HG02884 (cell line): Measurements from ENCODE around the gene PPP2R1A.
A peak's percentile ranks its signal among the peaks of the same experiment; 100 is the strongest.

ENCODE experiments used
- ATAC-seq: cut with Tn5 transposase; IDR thresholded peaks from one replicate; pipeline ENCODE4 v1.9.1; 2021; ENCODE audit warnings: mild to moderate bottlenecking, moderate library complexity; ENCODE audit not compliant: unreplicated experiment

PPP2R1A gene

DNA sequence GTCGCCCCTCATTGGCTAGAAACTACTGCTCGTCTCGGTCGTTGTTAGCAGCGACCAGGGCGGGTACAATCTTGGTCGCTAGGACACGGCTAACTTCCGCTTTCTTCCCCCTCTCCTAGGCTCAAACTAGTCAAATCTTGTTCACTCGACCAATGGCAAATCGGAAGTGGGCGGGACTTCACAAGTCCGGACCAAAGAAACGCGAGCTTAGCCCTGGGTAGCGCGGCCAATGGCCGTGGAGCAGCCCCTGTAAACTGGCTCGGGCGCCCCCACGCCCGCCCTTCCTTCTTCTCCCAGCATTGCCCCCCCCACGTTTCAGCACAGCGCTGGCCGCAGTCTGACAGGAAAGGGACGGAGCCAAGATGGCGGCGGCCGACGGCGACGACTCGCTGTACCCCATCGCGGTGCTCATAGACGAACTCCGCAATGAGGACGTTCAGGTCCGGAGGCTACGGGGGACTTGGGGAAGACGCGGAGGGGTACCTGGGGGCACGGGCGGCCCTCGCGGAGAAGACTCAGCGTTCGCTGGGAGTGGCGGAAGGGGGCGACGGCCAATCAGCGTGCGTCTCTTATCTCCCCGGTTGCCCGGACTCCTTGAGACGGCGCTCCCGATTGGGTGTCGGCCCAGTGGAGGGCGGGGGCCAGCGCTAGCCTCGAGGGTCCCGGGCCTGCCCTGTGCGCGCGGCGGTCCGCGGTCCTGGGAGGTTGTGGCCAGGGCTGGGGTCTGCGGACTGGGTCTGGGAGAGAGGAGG, at the start of gene PPP2R1A:
Gene PPP2R1A (plus strand): TSS at position 318 of the 752 bp plus-strand sequence. CDS start 45 bp downstream, at position 363.
- ATAC-seq: peak; percentile 80

DNA sequence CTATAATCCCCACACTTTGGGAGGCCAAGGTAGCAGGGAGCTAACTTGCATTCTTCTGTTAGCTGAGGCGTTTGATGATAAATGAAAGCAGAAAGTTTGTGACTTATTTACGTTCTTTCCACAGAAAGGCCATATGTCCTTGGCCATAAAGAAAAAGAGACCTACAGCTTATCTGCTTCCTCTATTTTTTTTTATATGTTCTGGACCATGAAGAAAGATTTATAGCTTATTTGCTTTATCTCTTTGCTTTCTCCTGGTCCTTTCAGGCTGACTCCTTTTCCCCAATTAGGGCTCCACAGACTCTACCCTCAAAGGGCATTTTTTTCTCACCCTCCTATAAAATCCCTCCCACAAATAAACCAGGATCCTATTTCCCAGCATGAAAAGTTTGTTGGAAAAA, 48.6 kb upstream of the PPP2R1A start:
- no peak for ATAC-seq

DNA sequence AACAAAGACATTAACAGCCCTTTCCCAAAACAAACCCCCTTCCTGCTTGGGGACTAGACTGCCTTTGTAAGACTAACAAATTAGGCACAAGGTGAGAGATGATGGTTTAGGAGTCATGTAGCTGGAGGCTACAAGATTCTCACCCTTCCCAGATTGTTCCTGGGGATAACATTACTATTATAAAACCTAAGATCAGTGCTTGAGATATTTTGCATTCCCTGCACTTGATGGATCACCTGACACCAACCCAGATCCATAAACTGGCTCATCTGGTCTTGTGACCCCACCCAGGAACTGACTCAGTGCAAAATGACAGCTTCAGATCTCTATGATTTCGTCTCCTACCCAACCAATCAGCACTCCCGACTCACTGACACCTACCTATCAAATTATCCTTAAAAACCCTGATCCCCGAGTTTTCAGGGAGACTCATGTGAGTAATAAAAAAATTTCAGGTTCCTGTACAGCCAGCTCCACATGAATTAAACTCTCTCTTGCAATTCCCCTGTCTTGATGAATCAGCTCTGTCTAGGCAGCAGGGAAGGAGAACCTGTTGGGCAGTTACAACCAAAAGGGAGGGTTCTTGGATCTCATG, 47.8 kb upstream of the PPP2R1A start:
- ATAC-seq: no peak

DNA sequence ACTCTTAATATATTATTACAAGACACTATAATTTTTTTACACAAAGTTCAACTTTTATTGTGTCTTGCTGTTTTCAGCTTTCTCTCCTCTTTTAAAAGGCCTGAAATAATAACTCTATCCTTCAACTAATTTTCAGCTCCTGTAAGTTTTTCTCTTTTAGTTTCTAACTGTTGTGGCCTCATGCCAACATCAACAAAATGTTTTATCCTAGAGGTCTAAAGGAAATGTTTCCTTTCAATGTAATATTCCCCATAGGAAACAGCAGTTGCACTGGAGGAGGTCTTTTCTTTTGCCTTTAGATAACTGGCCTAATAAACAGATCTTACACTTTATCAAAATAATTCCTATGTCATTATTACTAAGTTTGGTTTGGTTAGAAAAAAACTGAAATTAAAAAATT, 41.6 kb upstream of the PPP2R1A start:
- ATAC-seq: no peak

DNA sequence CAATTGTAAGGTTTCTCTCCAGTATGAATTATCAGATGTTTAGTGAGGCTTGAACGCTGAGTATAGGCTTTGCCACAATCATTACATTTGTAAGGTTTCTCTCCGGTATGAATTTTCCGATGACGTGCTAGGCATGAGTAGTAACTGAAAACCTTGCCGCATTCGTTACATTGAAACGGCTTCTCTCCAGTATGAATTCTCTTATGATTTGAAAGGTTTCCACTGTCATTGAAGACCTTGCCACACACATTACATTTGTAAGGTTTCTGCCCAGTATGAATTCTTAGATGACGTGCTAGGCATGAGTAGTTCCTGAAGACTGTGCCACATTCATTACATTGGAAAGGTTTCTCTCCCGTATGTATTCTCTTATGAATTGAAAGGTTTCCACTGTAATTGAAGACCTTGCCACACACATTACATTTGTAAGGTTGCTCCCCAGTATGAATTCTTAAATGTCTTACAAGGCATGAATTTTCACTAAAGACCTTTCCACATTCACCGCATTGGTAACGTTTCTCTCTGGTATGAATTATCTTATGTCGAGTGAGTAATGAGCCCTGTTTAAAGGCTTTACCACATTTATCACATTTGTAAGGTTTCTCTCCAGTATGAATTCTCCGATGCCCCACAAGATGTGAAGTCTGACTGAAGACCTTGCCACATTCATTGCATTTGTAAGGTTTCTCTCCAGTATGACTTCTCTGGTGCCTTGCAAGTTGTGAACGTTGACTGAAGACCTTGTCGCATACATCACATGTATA, 34.1 kb upstream of the PPP2R1A start:
- no peak for ATAC-seq

DNA sequence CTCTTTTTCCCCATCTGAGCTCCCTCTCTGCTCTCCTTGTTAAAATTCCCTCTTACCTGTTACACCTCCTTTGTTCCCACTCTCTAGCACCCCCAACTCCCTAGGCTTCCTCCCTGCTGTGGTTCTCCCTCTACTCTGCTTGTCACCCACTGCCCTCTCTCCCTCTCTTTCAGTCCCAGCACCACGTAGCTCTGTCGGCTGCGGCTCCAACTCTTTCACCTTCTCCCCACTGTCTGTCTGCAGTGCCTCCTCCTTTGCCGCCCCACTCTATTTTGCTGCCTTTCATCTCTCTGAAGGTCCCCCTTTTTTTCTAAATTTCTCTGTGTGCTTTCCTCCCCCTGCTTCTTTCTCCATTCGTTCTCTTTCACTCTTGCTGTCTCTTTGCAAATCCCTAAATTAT, 19.5 kb upstream of the PPP2R1A start:
- no peak for ATAC-seq

DNA sequence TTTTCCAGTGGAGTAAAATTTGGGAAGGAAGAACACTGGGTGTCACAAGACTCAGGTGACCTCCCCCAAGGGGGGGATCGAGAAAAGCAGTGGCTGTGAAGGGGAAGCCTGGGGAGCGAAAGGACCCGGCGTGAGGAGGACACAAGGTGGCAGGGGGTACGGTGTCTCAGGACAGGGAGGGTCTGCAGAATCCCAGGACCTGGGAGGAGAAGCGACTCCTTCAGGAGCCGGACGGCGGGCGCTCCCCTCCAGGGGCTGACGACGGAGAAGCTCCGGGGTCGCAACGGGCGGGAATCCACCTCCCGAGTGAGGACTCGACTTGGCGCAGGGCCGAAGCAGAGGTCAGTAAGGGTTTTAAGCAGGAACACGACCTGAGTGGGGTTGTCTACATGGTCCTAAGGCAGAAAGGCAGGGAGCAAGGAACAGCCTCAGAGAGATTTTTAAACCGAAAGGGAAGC, 19.0 kb upstream of the PPP2R1A start:
- no peak for ATAC-seq

DNA sequence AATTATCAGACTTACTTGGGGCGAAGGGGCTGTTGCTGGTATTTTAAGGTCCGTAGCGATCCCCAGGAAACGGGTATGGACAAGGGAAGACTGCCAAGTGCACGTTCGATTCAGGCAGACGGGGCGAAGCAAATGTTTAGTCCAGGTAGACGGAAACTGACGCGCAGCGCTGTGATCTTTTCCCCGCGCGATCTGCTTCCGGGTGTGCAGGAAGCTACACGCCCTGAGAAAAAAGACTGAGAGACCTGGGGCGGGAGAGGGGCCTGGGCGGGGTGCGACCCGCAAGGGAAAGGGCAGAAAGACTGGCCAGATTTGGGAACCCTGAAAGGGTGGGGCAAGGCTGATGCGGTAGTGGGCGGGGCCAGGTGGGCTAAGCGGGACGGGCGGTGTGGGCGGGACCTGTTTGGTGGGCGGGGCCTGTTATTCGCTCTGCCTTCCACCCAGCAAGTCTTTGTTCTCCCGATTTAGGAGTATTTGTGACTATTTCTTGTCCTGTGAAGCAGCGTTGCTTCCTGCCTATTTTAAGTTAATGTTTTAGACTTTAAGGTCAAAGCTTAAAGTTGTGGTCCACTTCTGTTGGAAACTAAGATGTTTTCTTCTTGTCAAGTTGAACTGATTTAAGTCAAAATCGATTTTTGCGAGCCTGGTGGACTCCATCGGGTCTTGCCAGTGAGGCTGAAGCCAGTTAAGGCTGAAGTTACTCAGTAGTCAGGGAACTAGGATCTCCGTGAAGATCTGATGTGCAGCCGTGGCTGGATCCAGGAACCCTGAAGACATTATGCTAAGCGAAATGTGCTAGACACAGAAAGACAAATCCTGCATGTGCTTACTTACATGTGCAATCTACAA, 18.3 kb upstream of the PPP2R1A start, which contains the start of gene ZNF836:
Gene ZNF836 (minus strand): TSS at position 301 of the 849 bp plus-strand sequence. CDS start 3,549 bp downstream, outside the sequence.
- no peak for ATAC-seq

DNA sequence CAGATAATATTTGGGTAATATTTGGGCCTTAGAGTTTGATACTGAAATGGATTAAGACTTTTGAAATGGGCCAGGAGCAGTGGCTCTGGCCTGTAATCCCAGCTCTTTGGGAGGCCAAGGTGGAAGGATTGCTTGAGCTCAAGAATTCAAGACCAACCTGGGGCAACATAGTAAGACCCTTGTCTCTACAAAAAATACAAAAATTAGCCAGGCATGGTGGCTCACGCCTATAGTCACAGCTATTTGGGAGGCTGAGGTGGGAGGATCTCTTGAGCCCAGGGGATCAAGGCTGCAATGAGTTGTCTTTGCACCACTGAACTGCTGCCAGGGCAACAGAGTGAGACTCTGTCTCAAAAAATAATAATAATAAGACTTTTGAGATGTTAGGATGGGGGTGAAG, 17.5 kb upstream of the PPP2R1A start:
- ATAC-seq: no peak

DNA sequence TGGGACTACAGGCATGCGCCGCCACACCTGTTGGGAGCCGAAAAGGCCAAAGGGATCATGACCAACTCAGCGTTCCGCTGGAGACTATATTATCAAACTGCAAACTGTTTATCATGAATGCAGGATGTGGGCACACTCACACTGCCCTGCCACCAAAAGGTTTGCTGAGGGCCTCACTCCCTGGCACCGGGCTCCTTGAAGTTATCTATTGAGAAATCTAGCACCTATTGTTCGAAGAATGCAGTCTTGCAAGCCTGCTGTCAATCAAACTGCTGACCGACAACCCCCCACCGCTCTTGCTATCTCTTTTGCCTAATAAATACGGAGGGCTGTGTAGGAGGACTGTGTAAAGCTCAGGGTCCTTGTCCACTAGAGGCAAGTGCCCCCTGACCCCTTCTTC, 13.3 kb upstream of the PPP2R1A start:
- no peak for ATAC-seq

DNA sequence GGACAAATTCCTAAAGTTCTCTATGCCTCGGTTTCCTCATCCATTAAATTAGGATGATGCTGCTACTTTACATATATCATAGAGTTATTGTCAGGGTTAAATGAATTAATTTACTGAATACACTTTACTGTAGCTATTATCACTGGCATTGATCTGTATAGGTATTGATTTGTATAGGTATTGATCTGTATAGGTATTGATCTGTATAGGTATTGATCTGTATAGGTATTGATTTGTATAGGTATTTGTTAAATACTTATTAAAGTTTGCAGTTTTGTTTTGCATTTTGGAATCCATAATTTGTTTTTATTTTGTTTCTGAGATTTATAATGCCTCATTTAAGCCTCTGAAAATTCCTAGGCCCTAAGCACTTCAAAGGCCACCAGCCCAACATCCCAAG, 2.4 kb upstream of the PPP2R1A start:
- ATAC-seq: no peak

DNA sequence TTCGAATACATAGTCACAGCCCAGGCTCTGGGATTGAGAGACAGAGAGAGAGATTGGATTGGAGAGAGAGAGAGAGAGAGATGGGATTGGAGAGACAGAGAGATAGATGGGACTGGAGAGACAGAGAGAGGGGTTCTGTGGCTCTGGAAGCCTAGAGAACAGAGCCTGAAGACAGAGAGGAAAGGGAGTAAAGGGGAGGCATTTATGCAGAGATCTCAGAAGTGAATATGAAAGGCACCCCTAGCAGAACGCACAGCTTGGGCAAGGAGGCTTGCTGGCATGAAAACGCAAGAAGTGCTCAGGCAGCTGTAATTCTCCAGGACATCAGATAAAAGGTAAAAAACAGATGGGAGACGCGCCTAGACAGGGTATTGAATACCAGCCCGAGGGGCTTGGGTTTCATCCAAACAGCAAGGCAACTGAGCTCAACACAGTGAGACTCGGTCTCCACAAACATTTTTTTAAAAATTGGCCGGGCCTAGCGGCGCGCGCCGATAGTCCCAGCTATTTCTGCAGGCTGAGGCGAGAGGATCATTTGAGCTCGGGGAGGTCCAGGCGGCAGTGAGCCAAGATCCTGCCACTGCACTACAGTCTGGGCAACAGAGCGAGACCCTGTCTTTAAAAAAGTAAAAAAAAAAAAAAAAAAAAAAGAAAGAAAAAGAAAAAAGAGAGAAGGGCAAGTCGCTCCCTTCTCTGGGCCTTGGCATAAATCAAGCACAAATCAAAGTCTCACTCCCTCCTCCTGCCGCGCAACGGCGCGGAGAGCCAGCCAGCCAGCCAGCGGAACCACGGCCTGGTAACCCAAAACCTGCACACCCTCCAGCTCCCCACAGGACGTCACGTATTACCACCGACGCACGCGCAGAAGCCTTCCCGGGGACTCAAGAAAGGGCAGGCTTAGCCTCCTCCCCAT, 774 bp upstream of the PPP2R1A start:
- no peak for ATAC-seq

DNA sequence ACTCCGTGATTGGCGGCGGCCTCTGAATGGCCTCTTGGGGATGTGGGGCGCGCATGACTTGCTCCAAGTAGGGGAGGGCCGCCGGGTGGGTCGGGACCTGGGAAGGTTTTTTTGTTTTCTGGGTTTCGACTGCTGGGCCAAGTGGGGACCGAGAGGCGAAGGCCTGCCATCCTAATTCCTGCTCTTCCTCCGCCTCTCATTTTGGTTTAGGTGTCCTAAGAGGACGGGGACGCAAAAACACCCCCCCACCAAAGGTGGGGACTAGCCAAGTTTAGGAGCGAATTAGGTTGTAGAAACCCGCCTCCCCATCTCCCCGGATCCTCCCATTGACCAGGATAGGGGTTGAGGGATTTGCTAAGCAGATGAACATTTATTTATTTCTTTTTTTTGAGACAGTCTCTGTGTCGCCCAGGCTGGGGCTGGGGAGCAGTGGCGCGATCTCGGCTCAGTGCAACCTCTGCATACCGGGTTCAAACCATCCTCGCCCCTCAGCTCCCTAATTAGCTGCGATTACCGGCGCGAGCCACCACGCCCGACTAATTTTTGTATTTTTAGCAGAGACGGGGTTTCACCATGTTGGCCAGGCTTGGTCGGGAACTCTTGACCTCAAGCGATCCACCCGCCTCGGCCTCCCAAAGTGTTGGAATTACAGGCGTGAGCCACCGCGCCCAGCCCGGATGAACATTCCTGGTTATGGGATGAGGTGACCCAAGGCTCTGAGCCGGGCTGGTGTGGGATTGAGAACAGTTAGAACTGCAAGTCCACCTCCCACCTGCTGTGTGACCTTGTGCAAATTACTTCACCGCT, 838 bp downstream of the PPP2R1A start:
- no peak for ATAC-seq

DNA sequence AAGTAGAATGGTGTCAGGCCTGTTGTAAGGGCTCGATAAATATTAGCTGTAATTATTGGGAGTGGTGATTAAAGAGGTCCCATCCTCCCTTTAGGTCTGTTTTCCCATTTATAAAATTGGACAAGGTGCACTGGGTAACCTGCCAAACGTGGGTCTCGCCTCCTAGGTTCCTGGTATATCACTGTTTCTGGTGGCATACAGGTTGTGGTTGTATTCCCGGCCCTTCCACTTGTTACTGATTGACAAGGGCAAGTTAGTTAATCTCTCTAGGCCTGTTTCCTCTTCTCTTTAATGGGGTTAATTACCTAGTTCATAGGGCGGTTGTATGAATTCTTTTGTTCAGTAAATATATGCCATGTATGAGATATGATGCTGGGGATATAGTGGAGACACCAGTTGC, 1.5 kb downstream of the PPP2R1A start:
- no peak for ATAC-seq

DNA sequence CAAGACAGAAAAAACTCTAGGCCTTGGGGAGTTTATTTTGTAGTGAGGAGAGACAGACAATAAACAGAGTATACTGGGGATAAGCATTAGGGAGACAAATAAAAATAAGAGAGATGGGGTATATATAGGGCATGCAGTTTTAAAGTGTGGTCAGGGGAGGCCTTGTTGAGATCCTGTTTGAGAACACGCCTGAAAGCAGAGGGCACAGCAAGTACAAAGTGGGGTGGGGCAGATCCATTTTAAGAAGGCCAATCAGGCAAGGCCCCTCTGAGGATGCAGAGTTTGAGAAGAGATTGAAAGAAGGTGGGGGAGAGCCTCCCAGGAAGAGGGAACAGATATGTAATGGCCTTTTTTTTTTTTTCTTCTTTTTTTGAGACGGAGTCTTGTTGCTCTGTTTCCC, 2.1 kb downstream of the PPP2R1A start:
- ATAC-seq: no peak

DNA sequence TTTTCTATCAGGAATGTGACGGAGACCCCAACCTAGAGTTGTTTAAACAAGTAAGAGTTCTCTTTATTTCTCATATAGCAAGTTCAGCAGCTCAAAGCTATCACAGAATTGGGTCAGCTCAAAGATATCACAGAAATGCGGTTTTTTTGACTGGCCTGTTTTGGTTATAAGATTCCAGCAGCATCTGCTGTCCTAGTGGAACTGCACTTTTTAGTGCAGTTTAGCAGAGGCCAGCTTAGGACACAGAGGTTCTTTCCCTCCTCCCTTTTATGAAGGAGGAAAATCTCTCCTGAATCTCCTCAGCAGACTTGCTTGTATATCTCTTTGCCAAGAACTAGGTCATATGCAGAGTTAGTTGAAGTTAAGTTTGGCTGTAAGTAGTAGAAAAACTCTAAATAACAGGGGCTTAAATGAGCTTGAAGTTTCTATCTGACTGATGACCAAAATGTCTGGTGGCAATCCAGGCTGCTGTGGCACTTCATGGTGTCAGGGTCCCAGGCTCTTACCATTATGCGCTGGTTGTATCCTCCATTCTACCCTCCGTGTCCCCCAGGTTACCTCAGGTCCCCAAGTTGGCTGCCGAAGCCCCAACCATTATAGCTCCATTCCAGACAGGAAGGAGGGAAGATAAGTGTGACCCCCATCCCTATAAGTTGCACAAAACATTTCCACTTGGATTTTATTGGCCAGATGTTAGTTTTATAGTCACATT, 6.6 kb downstream of the PPP2R1A start:
- no peak for ATAC-seq

DNA sequence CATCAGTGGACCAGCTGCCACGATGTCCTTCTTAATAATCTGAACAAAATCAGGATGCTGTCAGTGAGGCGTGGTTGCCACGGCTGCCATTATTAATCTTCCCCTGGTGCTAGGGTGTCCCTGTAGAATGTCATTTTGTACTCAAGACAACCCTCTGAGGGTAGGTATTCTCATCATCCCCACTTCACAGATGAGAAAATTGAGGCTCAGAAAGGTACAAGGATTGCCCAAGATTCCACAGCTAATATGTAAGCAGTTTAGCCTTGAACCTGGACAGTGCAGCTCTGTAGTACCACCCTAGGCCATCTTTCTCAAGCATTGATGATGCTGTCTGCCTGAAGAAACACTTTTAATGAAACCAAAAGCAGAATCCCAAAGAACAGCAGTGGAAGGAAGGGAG, 8.1 kb downstream of the PPP2R1A start:
- ATAC-seq: no peak

DNA sequence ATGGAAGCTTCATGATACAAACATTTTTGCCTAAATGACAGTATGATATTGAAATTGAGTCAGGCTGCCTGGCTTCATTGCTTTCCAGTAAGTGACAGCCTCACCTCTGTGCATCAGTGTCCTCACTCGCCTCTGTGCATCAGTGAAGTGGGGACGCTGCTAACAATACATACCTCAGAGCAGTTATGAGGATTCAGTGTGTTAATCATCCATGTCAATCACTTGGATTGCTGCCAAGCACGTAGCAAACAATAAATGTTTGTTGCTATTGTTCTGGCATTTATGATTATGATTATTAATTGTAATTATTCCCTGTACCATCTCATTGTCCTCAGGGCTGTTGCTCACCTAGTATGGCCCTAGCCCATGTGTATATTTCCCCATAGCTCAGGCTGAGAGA, 8.8 kb downstream of the PPP2R1A start:
- ATAC-seq: no peak
